ENCODE results near the gene CTSE.

DNA sequence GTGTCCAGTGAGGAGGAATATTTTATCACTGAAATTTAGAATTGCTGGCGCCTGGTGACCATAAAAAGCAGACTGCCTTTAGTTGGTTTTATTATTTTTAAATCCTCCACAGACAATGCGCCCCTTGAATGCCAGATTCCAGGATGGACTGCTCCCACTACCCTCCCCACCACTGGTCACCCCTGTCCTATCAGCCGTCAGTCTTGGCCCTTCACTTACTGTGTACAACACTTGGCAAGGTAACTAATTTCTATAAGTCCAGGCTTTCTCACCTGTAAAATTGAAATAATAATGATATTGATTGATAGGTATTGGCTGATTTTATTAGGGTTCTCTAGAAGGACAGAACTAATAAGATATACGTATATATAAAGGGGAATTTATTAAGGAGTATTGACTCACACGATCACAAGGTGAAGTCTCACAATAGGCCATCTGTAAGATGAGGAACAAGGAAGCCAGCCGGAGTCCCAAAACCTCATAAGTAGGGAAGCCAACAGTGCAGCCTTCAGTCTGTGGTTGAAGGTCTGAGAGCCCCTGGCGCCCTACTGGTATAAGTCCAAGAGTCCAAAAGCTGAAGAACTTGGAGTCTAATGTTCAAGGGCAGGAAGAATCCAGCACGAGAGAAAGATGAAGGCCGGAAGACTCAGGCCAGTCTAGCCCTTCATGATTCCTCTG lies 47.1 kb upstream of the CTSE start:
- TF ChIP-seq USF2 (IDR thresholded peaks at IDR 0.05; ENCODE audit: low read depth, low read length) (no peak), CTCF (conservative IDR thresholded peaks at IDR 0.05; ENCODE audit: low read depth, low read length) (no peak), BHLHE40 (IDR thresholded peaks at IDR 0.05; ENCODE audit: low read depth, low read length) (no peak), CHD1 (IDR thresholded peaks at IDR 0.05; ENCODE audit: low read depth, low read length) (no peak)
